ENCODE results near the gene ADAMTS20.

DNA sequence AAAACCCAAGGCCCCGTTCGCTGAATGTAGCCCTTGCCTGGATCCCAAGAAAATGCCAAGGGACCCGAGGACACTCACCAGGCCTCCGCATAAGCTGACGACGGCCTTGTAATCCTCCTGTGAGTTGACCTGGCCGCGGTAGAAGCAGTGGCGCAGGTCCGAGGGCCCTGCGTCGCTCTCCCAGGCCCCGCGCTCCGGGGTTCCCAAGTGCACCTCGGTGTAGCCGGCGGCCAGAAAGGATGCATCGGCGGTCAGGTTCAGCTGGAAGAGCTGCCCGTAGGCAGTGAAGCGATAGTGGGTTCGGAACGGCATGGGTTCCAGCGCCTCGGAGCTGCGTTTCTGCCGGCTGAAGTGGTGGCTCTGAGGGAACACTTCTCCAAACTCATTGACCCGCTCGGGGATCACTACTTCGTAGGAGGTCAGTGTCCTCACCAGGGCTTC is 1.2 kb downstream of the ADAMTS20 start:
- TF ChIP-seq EP300 (IDR thresholded peaks at IDR 0.05) = no peak
- TF ChIP-seq, protein P1, sequence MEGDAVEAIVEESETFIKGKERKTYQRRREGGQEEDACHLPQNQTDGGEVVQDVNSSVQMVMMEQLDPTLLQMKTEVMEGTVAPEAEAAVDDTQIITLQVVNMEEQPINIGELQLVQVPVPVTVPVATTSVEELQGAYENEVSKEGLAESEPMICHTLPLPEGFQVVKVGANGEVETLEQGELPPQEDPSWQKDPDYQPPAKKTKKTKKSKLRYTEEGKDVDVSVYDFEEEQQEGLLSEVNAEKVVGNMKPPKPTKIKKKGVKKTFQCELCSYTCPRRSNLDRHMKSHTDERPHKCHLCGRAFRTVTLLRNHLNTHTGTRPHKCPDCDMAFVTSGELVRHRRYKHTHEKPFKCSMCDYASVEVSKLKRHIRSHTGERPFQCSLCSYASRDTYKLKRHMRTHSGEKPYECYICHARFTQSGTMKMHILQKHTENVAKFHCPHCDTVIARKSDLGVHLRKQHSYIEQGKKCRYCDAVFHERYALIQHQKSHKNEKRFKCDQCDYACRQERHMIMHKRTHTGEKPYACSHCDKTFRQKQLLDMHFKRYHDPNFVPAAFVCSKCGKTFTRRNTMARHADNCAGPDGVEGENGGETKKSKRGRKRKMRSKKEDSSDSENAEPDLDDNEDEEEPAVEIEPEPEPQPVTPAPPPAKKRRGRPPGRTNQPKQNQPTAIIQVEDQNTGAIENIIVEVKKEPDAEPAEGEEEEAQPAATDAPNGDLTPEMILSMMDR (IDR thresholded peaks at IDR 0.05) = no peak
- TF ChIP-seq POLR2AphosphoS5 (IDR thresholded peaks at IDR 0.05) = no peak
- TF ChIP-seq POLR2A (IDR thresholded peaks at IDR 0.05) = no peak
